AG04449 (cell line): Measurements from ENCODE around the gene CFAP299.
"Not testable (repeated sequence)": the region's sequence is repeated elsewhere in the genome, so short reads cannot be mapped to it uniquely, and the experiment has no call there.

ENCODE experiments used
- CTCF ChIA-PET: fragments of 350-600 bp; formaldehyde crosslinking; extraction: SDS; loops from one replicate; lab custom pipeline; 2021; ENCODE audit warnings: antibody characterized with exemption; lab: Yijun Ruan, JAX
- POLR2A ChIA-PET: fragments of 400-600, 350-600 bp; formaldehyde crosslinking; extraction: SDS; loops from one replicate; lab custom pipeline; 2020; ENCODE audit warnings: antibody characterized with exemption, inconsistent platforms; lab: Yijun Ruan, JAX
- DNase-seq: peaks from one replicate; pipeline ENCODE4 v3.0.0-alpha.2; 2010; ENCODE audit warnings: low read depth, low spot score
- H3K4me3 ChIP-seq: 2 replicates; pipeline ENCODE4 v1.5.1; 2011; ENCODE audit warnings: low read depth, mild to moderate bottlenecking, control low read depth, low read length
- CTCF ChIP-seq: IDR thresholded peaks from one replicate; pipeline ENCODE4 v1.5.1; 2011; ENCODE audit warnings: mild to moderate bottlenecking, moderate library complexity, low read length, control low read depth, inconsistent platforms; ENCODE audit not compliant: insufficient read depth; ENCODE audit errors: missing control alignments

CFAP299 gene

GRCh38 chr4:80313627-80314026 lies 21.9 kb upstream of the CFAP299 start:
- no peak overlapping the region for H3K4me3 ChIP-seq
- ChIA-PET POLR2A (interaction anchor here (0.5 kb wide), 1 partner anchor 48 kb away, joined by 3 read pairs; no protein-coding TSS in a partner anchor), CTCF (interaction anchor here (2.7 kb wide), 1 partner anchor 93 kb away, joined by 11 read pairs; no protein-coding TSS in a partner anchor)
- no peak for DNase-seq
- TF ChIP-seq CTCF, result no peak

GRCh38 chr4:80315848-80316247 lies 19.7 kb upstream of the CFAP299 start:
- POLR2A ChIA-PET, DNase-seq, CTCF ChIA-PET: not testable (repeated sequence)

GRCh38 chr4:80321341-80321740 lies 14.2 kb upstream of the CFAP299 start:
- CTCF ChIA-PET, result interaction anchor here (0.9 to 14.6 kb wide), 6 partner anchors 12 to 101 kb away, joined by 3 to 116 read pairs (median 9); partner anchors contain the start of gene CFAP299
- TF ChIP-seq CTCF, result no peak
- DNase-seq, result no peak
- POLR2A ChIA-PET, result no interaction called here
- no peak overlapping the region for H3K4me3 ChIP-seq

More at GRCh38 chr4:80315848-80316247, 19.7 kb upstream of the CFAP299 start:
- not testable (repeated sequence) for H3K4me3 ChIP-seq

- no peak overlapping the region for H3K4me3 ChIP-seq
- ChIA-PET CTCF (interaction anchor here (0.9 to 14.6 kb wide), 6 partner anchors 11 to 119 kb away, joined by 3 to 116 read pairs (median 13); partner anchors contain the start of gene CFAP299), POLR2A (no interaction called here)
- DNase-seq, result no peak
- TF ChIP-seq CTCF, result no peak
Observed at GRCh38 chr4:80321776-80322175, 13.8 kb upstream of the CFAP299 start.

GRCh38 chr4:80322716-80323115 lies 12.8 kb upstream of the CFAP299 start:
- CTCF ChIA-PET, result interaction anchor here (0.7 to 14.6 kb wide), 26 partner anchors 9 to 668 kb away, joined by 3 to 116 read pairs (median 4); partner anchors contain the start of gene FGF5
- peak; percentile 32 for TF ChIP-seq CTCF
- no peak for DNase-seq
- no peak overlapping the region for H3K4me3 ChIP-seq
- POLR2A ChIA-PET, result interaction anchor here (0.9 to 1.6 kb wide), 3 partner anchors 11 to 56 kb away, joined by 3 to 11 read pairs (median 3); partner anchors contain the start of gene FGF5

GRCh38 chr4:80324171-80324570 lies 11.4 kb upstream of the CFAP299 start:
- no peak overlapping the region for H3K4me3 ChIP-seq
- CTCF ChIA-PET, result interaction anchor here (0.9 to 14.6 kb wide), 4 partner anchors 9 to 122 kb away, joined by 3 to 116 read pairs (median 12); no protein-coding TSS in a partner anchor
- TF ChIP-seq CTCF, result no peak
- POLR2A ChIA-PET, result no interaction called here
- DNase-seq, result no peak
